ENCODE measurements around the gene PBX1. TPM values are rescaled to one million over a fixed set of nuclear protein-coding genes. Genes with fewer than 3 reads are reported as not detected.

Gene PBX1
- polyA plus RNA-seq, 1 donor (not counting 4 experiments of a cell fraction or from before 2014, with no cell fraction given), result 2.2 TPM

DNA sequence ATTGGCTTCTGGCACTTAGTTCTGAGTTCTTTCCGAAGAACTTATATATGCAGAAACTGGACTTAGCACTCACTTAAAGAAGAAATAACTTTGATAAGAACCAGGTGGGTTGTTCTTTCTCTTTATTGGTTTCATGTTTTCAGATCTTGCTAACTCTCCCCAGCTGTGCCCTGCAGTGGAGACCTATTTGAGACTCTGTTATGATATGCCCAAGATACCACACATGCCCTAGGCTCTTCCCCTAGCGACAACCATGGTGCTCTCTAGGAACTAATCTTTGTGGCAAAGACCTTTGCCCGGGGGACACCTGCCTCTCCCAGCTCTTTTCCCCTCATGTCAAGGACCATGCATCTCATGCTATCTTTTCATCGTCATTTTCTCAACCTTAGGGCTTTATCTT, 128.8 kb downstream of the PBX1 start:
- H3K4me3 ChIP-seq (ENCODE audit: control insufficient read depth in 2 of 3, extremely low read depth in 1 of 3, insufficient read depth in 2 of 3, low read depth in 1 of 3, low read length in 3 of 3), result no peak overlapping the region
- H3K9me1 ChIP-seq (ENCODE audit: control insufficient read depth, extremely low read depth, insufficient read depth, low read length), result no peaks in the 10 kb centered on the region
- H2AFZ ChIP-seq (ENCODE audit: control insufficient read depth, low read length), result no peak overlapping the region
- H3K4me2 ChIP-seq (ENCODE audit: control insufficient read depth, extremely low read depth, insufficient read depth, low read depth, low read length), result no peak overlapping the region
- no peak overlapping the region for H3K27ac ChIP-seq (ENCODE audit: control insufficient read depth, insufficient read depth, low read length)
- TF ChIP-seq, protein P1, sequence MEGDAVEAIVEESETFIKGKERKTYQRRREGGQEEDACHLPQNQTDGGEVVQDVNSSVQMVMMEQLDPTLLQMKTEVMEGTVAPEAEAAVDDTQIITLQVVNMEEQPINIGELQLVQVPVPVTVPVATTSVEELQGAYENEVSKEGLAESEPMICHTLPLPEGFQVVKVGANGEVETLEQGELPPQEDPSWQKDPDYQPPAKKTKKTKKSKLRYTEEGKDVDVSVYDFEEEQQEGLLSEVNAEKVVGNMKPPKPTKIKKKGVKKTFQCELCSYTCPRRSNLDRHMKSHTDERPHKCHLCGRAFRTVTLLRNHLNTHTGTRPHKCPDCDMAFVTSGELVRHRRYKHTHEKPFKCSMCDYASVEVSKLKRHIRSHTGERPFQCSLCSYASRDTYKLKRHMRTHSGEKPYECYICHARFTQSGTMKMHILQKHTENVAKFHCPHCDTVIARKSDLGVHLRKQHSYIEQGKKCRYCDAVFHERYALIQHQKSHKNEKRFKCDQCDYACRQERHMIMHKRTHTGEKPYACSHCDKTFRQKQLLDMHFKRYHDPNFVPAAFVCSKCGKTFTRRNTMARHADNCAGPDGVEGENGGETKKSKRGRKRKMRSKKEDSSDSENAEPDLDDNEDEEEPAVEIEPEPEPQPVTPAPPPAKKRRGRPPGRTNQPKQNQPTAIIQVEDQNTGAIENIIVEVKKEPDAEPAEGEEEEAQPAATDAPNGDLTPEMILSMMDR (optimal IDR thresholded peaks at IDR 0.05 in 1 of 3, IDR thresholded peaks at IDR 0.05 in 1 of 3, conservative IDR thresholded peaks at IDR 0.05 in 1 of 3; ENCODE audit: extremely low read depth in 1 of 3, insufficient read depth in 2 of 3, low read length in 3 of 3), result no peak
- TF ChIP-seq EZH2 (IDR thresholded peaks at IDR 0.05; ENCODE audit: low read length), result no peak
- H4K20me1 ChIP-seq (ENCODE audit: control insufficient read depth, extremely low read depth, insufficient read depth, low read length), result no peaks in the 10 kb centered on the region
- H3K9me3 ChIP-seq (ENCODE audit: control insufficient read depth, low read depth, low read length), result no peaks in the 10 kb centered on the region
- FAIRE-seq (no peak), DNase-seq (ENCODE audit: low read depth, low spot score) (no peak)
- no peaks in the 10 kb centered on the region for H3K36me3 ChIP-seq (ENCODE audit: control insufficient read depth in 2 of 2, extremely low read depth in 1 of 2, insufficient read depth in 2 of 2, low read length in 2 of 2)
- dilution Hi-C loops (cut with MboI; ENCODE audit: extremely low pct_ligation_motif_present, low sequenced_read_pairs), result no loop called here
- H3K79me2 ChIP-seq (ENCODE audit: control insufficient read depth, insufficient read depth, low read length), result no peaks in the 10 kb centered on the region
- no peaks in the 10 kb centered on the region for H3K27me3 ChIP-seq (ENCODE audit: control insufficient read depth, extremely low read depth, insufficient read depth, low read length)
- no peak overlapping the region for H3K9ac ChIP-seq (ENCODE audit: control insufficient read depth, extremely low read depth, insufficient read depth, low read length)
- H3K4me1 ChIP-seq (ENCODE audit: control insufficient read depth, extremely low read depth, insufficient read depth, low read length), result peaks cover 15% of the 10 kb centered on the region

DNA sequence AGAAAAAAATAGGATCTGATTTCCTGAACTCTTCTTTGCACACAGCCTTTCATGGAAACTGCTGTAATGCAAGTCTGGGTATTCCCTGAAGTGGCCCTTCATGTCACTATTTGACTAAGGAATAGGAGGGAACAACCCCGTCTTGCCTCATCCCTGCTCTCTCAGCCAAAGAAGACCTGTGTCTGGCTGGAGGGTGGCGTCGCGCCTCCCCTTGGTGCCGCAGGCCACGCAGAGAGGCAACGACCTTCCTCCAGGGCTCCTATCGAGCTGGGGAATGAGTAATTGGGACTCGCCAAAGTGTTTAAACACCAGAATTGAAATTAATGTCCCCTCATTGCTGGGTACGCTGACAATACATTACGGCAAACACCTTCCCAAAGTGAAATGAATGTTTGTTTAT, 129.8 kb downstream of the PBX1 start:
- Histone ChIP-seq H3K79me2 (ENCODE audit: control insufficient read depth, insufficient read depth, low read length) (no peaks in the 10 kb centered on the region), H3K4me2 (ENCODE audit: control insufficient read depth, extremely low read depth, insufficient read depth, low read depth, low read length) (no peak overlapping the region), H4K20me1 (ENCODE audit: control insufficient read depth, extremely low read depth, insufficient read depth, low read length) (no peaks in the 10 kb centered on the region), H3K9ac (ENCODE audit: control insufficient read depth, extremely low read depth, insufficient read depth, low read length) (no peak overlapping the region), H3K36me3 (ENCODE audit: control insufficient read depth in 2 of 2, extremely low read depth in 1 of 2, insufficient read depth in 2 of 2, low read length in 2 of 2) (no peaks in the 10 kb centered on the region), H3K4me1 (ENCODE audit: control insufficient read depth, extremely low read depth, insufficient read depth, low read length) (peaks cover 5% of the 10 kb centered on the region), H3K9me3 (ENCODE audit: control insufficient read depth, low read depth, low read length) (no peaks in the 10 kb centered on the region), H3K27me3 (ENCODE audit: control insufficient read depth, extremely low read depth, insufficient read depth, low read length) (no peaks in the 10 kb centered on the region), H2AFZ (ENCODE audit: control insufficient read depth, low read length) (no peak overlapping the region), H3K9me1 (ENCODE audit: control insufficient read depth, extremely low read depth, insufficient read depth, low read length) (no peaks in the 10 kb centered on the region), H3K4me3 (ENCODE audit: control insufficient read depth in 2 of 3, extremely low read depth in 1 of 3, insufficient read depth in 2 of 3, low read depth in 1 of 3, low read length in 3 of 3) (no peak overlapping the region), H3K27ac (ENCODE audit: control insufficient read depth, insufficient read depth, low read length) (no peak overlapping the region)
- FAIRE-seq (no peak), DNase-seq (ENCODE audit: low read depth, low spot score) (no peak)
- TF ChIP-seq EZH2 (IDR thresholded peaks at IDR 0.05; ENCODE audit: low read length), result no peak
- TF ChIP-seq, protein P1 (optimal IDR thresholded peaks at IDR 0.05 in 1 of 3, IDR thresholded peaks at IDR 0.05 in 1 of 3, conservative IDR thresholded peaks at IDR 0.05 in 1 of 3; ENCODE audit: extremely low read depth in 1 of 3, insufficient read depth in 2 of 3, low read length in 3 of 3), result no peak
- dilution Hi-C loops (cut with MboI; ENCODE audit: extremely low pct_ligation_motif_present, low sequenced_read_pairs), result no loop called here
